K562 treated with DMSO at 1 percent for 12 hours (cell line): Measurements from ENCODE around the gene LIMS1. TPM values are rescaled to one million over a fixed set of nuclear protein-coding genes. Genes with fewer than 3 reads are reported as not detected.

Experiments used
- total RNA-seq: library from RNA; unstranded; fragments of 300-600 nt; gene quantifications from 2 replicates; pipeline ENCODE4 v1.2.3, GENCODE V29; 2022; ENCODE audit not compliant: insufficient read depth

The LIMS1 gene, protein sequence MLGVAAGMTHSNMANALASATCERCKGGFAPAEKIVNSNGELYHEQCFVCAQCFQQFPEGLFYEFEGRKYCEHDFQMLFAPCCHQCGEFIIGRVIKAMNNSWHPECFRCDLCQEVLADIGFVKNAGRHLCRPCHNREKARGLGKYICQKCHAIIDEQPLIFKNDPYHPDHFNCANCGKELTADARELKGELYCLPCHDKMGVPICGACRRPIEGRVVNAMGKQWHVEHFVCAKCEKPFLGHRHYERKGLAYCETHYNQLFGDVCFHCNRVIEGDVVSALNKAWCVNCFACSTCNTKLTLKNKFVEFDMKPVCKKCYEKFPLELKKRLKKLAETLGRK
- total RNA-seq = 35.6 and 131 TPM in 2 replicates

DNA sequence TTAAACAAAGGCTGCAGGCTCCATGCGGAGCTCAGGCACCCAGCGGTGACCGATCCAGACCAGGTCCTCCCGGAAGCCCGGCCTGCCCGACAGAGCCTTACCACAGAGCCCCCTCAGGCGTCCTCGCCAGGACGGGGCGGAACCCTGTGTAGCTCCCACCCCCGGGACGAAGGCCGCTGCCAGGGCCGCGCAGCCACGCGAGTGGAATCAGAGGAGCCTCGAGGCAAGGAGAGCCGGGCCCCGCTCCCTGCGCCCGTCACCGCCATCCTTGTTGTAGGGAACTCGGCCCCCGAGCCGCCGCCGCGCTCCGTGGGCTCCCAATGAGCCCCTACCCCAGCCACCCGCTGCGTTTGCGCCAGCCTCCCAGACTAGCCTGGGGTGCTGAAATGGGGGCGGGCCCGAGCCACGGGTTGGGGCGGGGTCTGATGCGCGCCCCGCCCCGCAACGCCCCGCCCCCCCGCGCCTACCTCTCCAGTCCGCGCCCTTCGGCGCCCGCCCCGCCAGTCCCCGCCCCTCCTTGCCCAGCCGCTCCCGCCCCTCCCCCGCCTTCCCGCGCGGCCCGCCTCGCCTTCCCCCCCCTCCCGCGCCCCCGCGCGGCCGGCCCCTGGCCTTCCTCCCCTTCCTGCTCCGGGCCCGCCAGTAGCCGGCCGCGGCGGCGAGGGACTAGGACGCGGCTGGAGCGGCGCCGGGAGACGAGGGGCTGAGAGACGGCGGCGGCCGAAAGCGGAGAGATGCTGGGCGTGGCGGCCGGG, at the start of gene LIMS1:
Gene LIMS1 (plus strand): TSS at position 639 of the 752 bp plus-strand sequence. CDS start 93 bp downstream, at position 732.

DNA sequence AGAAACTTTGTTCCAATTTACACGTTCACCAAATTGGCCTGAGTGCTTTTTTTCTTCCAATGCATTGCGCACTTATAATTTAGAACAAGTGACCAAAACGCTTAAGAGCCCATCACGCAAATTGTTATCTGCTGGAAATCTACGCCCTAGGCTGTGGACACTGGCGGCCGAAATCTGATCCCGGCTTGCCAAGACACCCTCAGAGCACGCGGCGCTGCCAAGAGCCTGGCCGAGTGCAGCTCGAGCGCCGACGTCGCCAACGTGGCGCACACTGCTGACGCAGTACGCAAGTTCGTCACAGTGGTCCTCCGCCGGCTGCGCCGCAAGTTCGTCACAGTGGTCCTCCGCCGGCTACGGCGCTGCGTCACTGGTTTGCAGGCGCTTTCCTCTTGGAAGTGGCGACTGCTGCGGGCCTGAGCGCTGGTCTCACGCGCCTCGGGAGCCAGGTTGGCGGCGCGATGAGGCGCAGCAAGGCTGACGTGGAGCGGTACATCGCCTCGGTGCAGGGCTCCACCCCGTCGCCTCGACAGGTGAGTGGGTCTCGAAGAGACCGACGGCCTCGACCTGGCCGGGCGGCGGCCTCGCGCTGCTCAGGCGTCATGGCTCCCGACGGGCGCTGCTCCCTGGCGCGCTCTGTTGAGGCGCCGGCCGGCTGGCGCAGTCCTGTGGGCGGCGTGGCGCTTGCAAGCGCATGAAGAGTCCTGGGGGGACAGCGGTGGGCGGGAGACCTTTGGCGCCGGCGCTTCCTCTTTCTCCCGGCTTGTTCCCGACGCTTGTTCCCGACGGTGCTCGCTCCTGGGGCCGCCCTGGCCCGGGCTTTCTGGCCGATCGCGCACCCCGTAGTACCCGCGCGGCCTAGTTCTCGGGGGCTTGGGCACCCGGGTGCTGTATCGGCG, 185.1 kb downstream of the LIMS1 start, which contains the start of gene RANBP2:
Gene RANBP2 (plus strand): TSS at position 334 of the 896 bp plus-strand sequence. CDS start 125 bp downstream, at position 459.

Other genes starting within 250 kb of the LIMS1 start
- not detected in 2 replicates for gene SULT1C2, start 245.6 kb upstream of the LIMS1 start, total RNA-seq
- not detected in 2 replicates for gene SULT1C4, start 156.5 kb upstream of the LIMS1 start, total RNA-seq
- gene GCC2, start 85.3 kb upstream of the LIMS1 start, total RNA-seq = 6.1 and 24.3 TPM in 2 replicates
- 6.3 and 36.9 TPM in 2 replicates for gene RANBP2, start 185.0 kb downstream of the LIMS1 start, total RNA-seq